GM12878 (cell line): ENCODE measurements around the gene XDH.

Experiments used
- GABPA ChIP-seq: IDR thresholded peaks from 2 replicates; pipeline ENCODE4 v1.6.1; 2014; ENCODE audit warnings: antibody characterized with exemption, low read depth, mild to moderate bottlenecking, inconsistent platforms
- SREBF2 ChIP-seq: IDR thresholded peaks from 2 replicates; pipeline ENCODE4 v1.6.1; 2012; ENCODE audit warnings: mild to moderate bottlenecking, low read length
- ZBTB33 ChIP-seq: fragments of 450-650 bp; IDR thresholded peaks from 2 replicates; pipeline ENCODE4 v1.6.1; 2017; ENCODE audit warnings: mild to moderate bottlenecking
- TF ChIP-seq, protein P1 (sequence below), 3 experiments: IDR thresholded peaks in 2 of 3; conservative IDR thresholded peaks in 1 of 3; 2 replicates each; pipeline ENCODE4 v1.5.1; 2011; ENCODE audit warnings: low read depth in 3 of 3, low read length in 3 of 3, mild to moderate bottlenecking in 3 of 3, control low read depth in 2 of 3, moderate library complexity in 2 of 3, inconsistent platforms in 1 of 3, mixed read lengths in 1 of 3; ENCODE audit not compliant: control insufficient read depth in 2 of 3, insufficient read depth in 1 of 3; ENCODE audit errors: extremely low read depth in 1 of 3

- TF ChIP-seq SREBF2 (no peak), GABPA (no peak), ZBTB33 (no peak)
- TF ChIP-seq, protein P1, sequence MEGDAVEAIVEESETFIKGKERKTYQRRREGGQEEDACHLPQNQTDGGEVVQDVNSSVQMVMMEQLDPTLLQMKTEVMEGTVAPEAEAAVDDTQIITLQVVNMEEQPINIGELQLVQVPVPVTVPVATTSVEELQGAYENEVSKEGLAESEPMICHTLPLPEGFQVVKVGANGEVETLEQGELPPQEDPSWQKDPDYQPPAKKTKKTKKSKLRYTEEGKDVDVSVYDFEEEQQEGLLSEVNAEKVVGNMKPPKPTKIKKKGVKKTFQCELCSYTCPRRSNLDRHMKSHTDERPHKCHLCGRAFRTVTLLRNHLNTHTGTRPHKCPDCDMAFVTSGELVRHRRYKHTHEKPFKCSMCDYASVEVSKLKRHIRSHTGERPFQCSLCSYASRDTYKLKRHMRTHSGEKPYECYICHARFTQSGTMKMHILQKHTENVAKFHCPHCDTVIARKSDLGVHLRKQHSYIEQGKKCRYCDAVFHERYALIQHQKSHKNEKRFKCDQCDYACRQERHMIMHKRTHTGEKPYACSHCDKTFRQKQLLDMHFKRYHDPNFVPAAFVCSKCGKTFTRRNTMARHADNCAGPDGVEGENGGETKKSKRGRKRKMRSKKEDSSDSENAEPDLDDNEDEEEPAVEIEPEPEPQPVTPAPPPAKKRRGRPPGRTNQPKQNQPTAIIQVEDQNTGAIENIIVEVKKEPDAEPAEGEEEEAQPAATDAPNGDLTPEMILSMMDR (IDR thresholded peaks at IDR 0.05 in 2 of 3, conservative IDR thresholded peaks at IDR 0.05 in 1 of 3; ENCODE audit: control insufficient read depth in 2 of 3, extremely low read depth in 1 of 3, insufficient read depth in 1 of 3, low read depth in 3 of 3, low read length in 3 of 3) = no peak
Observed at GRCh38 chr2:31387850-31388249, 26.7 kb downstream of the XDH start.
